Trophoblast cell (in vitro differentiated cells and primary cell): ENCODE measurements around the gene VCX.

Experiments
- DNase-seq, 2 donors: peaks; one replicate each; pipeline ENCODE4 v3.0.0-alpha.2; 2016
- H2AFZ ChIP-seq: 2 replicates; pipeline ENCODE4 v1.6.1; 2013; ENCODE audit warnings: low read length, moderate library complexity, mild to moderate bottlenecking; ENCODE audit not compliant: insufficient read depth, poor library complexity
- H2AK5ac ChIP-seq: 2 replicates; pipeline ENCODE4 v1.6.1; 2013; ENCODE audit warnings: mild to moderate bottlenecking, low read length
- H2BK120ac ChIP-seq: 2 replicates; pipeline ENCODE4 v1.6.1; 2013; ENCODE audit warnings: low read length, mild to moderate bottlenecking, moderate library complexity; ENCODE audit not compliant: insufficient read depth, poor library complexity
- H2BK12ac ChIP-seq: 2 replicates; pipeline ENCODE4 v1.6.1; 2013; ENCODE audit warnings: mild to moderate bottlenecking, low read length, moderate library complexity
- H2BK5ac ChIP-seq: 2 replicates; pipeline ENCODE4 v1.6.1; 2013; ENCODE audit warnings: low read length, low read depth, moderate library complexity, mild to moderate bottlenecking; ENCODE audit not compliant: poor library complexity
- H3K14ac ChIP-seq: 2 replicates; pipeline ENCODE4 v1.6.1; 2013; ENCODE audit warnings: mild to moderate bottlenecking, low read length
- H3K18ac ChIP-seq: 2 replicates; pipeline ENCODE4 v1.6.1; 2013; ENCODE audit warnings: mild to moderate bottlenecking, low read length
- H3K23ac ChIP-seq: 2 replicates; pipeline ENCODE4 v1.6.1; 2013; ENCODE audit warnings: low read length
- H3K27ac ChIP-seq: 2 replicates; pipeline ENCODE4 v1.5.1; 2013; ENCODE audit warnings: low read depth, mild to moderate bottlenecking, inconsistent platforms, low read length, moderate library complexity
- H3K27me3 ChIP-seq: 2 replicates; pipeline ENCODE4 v1.6.1; 2013; ENCODE audit warnings: inconsistent platforms, mild to moderate bottlenecking, low read length, moderate library complexity; ENCODE audit not compliant: insufficient read depth
- H3K36me3 ChIP-seq, 2 experiments: 1 replicate in 1 of 2; 2 replicates in 1 of 2; pipeline ENCODE4 v1.6.1; 2013; ENCODE audit warnings: low read length in 2 of 2, mild to moderate bottlenecking in 2 of 2, moderate library complexity in 1 of 2; ENCODE audit not compliant: insufficient read depth in 2 of 2, control insufficient read depth in 1 of 2
- H3K4ac ChIP-seq: 2 replicates; pipeline ENCODE4 v1.6.1; 2013; ENCODE audit warnings: low read depth, mild to moderate bottlenecking, low read length, moderate library complexity
- H3K4me1 ChIP-seq, 2 experiments: 1 replicate in 1 of 2; 2 replicates in 1 of 2; pipeline ENCODE4 v1.6.1; 2013; ENCODE audit warnings: low read length in 2 of 2, mild to moderate bottlenecking in 2 of 2, moderate library complexity in 1 of 2; ENCODE audit not compliant: insufficient read depth in 2 of 2, control insufficient read depth in 1 of 2
- H3K4me2 ChIP-seq: 2 replicates; pipeline ENCODE4 v1.6.1; 2013; ENCODE audit warnings: inconsistent platforms, mild to moderate bottlenecking, low read length, moderate library complexity
- H3K4me3 ChIP-seq: 2 replicates; pipeline ENCODE4 v1.5.1; 2013; ENCODE audit warnings: mild to moderate bottlenecking, low read depth, low read length, inconsistent platforms
- H3K79me1 ChIP-seq: one replicate; pipeline ENCODE4 v1.6.1; 2013; ENCODE audit warnings: low read length
- H3K79me2 ChIP-seq: 2 replicates; pipeline ENCODE4 v1.6.1; 2013; ENCODE audit warnings: low read length, mild to moderate bottlenecking; ENCODE audit not compliant: control insufficient read depth, insufficient read depth, poor library complexity
- H3K9ac ChIP-seq: 2 replicates; pipeline ENCODE4 v1.6.1; 2013; ENCODE audit warnings: mild to moderate bottlenecking, low read length
- H3K9me3 ChIP-seq: 2 replicates; pipeline ENCODE4 v1.6.1; 2013; ENCODE audit warnings: low read depth, mild to moderate bottlenecking, control low read depth, inconsistent platforms, low read length; ENCODE audit not compliant: insufficient read depth
- H4K12ac ChIP-seq: 2 replicates; pipeline ENCODE4 v1.6.1; 2013; ENCODE audit warnings: low read depth, mild to moderate bottlenecking, low read length, moderate library complexity
- H4K8ac ChIP-seq: 2 replicates; pipeline ENCODE4 v1.6.1; 2013; ENCODE audit warnings: low read depth, mild to moderate bottlenecking, low read length, moderate library complexity
- H4K91ac ChIP-seq: one replicate; pipeline ENCODE4 v1.6.1; 2013; ENCODE audit warnings: low read depth, mild to moderate bottlenecking, low read length, moderate library complexity
- WGBS: extraction: QIAGEN DNeasy Blood & Tissue Kit; methylation state at CpG from one replicate; pipeline ENCODE4 v1.1.7; 2013; ENCODE audit warnings: missing lambda C conversion rate; ENCODE audit not compliant: insufficient read length, insufficient coverage; ENCODE audit errors: extremely low coverage; 5-methylcytosine and 5-hydroxymethylcytosine counted together

The VCX gene

GRCh38 chrX:7876957-7877356 is 34.0 kb downstream of the VCX start:
- no peak overlapping the region for H2BK120ac ChIP-seq
- WGBS = no CpG with 5 or more reads among the region's 2 CpGs
- H2BK5ac ChIP-seq = no peak overlapping the region
- H3K9ac ChIP-seq = no peak overlapping the region
- H3K18ac ChIP-seq = no peak overlapping the region
- no peak overlapping the region for H3K4me2 ChIP-seq
- H3K14ac ChIP-seq = no peak overlapping the region
- H3K27ac ChIP-seq = no peak overlapping the region
- H3K79me2 ChIP-seq = no peaks in the 10 kb centered on the region
- no peak overlapping the region for H3K4me3 ChIP-seq
- no peak overlapping the region for H2AFZ ChIP-seq
- H4K12ac ChIP-seq = no peak overlapping the region
- no peaks in the 10 kb centered on the region for H3K36me3 ChIP-seq
- H3K23ac ChIP-seq = no peak overlapping the region
- no peaks in the 10 kb centered on the region for H3K4me1 ChIP-seq
- no peaks in the 10 kb centered on the region for H3K27me3 ChIP-seq
- no peak overlapping the region for H3K4ac ChIP-seq
- DNase-seq = peak; percentile 57 to 59
- H2AK5ac ChIP-seq = no peak overlapping the region
- no peak overlapping the region for H4K8ac ChIP-seq
- H2BK12ac ChIP-seq = no peak overlapping the region
- no peak overlapping the region for H4K91ac ChIP-seq
- H3K79me1 ChIP-seq = no peaks in the 10 kb centered on the region
- no peaks in the 10 kb centered on the region for H3K9me3 ChIP-seq

- Histone ChIP-seq H2AK5ac (no peak overlapping the region), H3K9ac (no peak overlapping the region), H3K27ac (no peak overlapping the region), H3K79me2 (no peaks in the 10 kb centered on the region), H3K4me2 (no peak overlapping the region), H3K36me3 (no peaks in the 10 kb centered on the region), H2BK5ac (no peak overlapping the region), H3K18ac (no peak overlapping the region), H3K27me3 (no peaks in the 10 kb centered on the region), H2BK120ac (no peak overlapping the region), H4K91ac (no peak overlapping the region), H3K9me3 (no peaks in the 10 kb centered on the region), H2BK12ac (no peak overlapping the region), H4K12ac (no peak overlapping the region), H3K4me1 (no peaks in the 10 kb centered on the region), H2AFZ (no peak overlapping the region), H3K4ac (no peak overlapping the region), H3K23ac (no peak overlapping the region), H3K4me3 (no peak overlapping the region), H4K8ac (no peak overlapping the region), H3K79me1 (no peaks in the 10 kb centered on the region), H3K14ac (no peak overlapping the region)
- peak; percentile 4 to 54 for DNase-seq
- no CpG with 5 or more reads among the region's 2 CpGs for WGBS
These were observed 46.2 kb downstream of the VCX start for GRCh38 chrX:7889135-7889534.

DNA sequence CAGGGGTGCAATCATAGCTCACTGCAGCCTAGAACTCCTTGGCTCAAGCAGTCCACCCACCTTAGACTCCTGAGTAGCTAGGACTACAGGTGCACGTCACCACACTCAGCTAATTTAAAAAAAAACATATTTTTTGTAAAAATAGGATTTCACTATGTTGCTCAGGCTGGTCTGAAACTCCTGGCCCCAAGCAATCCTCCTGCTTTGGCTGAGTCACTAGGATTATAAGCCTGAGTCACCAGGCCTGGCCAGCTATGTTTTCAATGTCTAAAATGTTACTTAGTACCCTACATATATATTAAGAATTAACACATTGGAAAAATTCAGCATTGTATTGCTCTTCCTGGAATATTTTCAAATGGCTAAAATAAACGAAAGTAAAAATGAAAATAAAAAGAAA is 46.7 kb downstream of the VCX start:
- no peaks in the 10 kb centered on the region for H3K27me3 ChIP-seq
- H3K9ac ChIP-seq = no peak overlapping the region
- no peaks in the 10 kb centered on the region for H3K36me3 ChIP-seq
- no peak overlapping the region for H3K18ac ChIP-seq
- no peaks in the 10 kb centered on the region for H3K79me1 ChIP-seq
- no peak overlapping the region for H3K4me3 ChIP-seq
- no peaks in the 10 kb centered on the region for H3K79me2 ChIP-seq
- no CpG with 5 or more reads among the region's 2 CpGs for WGBS
- no peak overlapping the region for H4K91ac ChIP-seq
- peak; percentile 37 to 57 for DNase-seq
- H3K4me1 ChIP-seq = no peaks in the 10 kb centered on the region
- no peak overlapping the region for H2AK5ac ChIP-seq
- no peak overlapping the region for H3K4me2 ChIP-seq
- no peak overlapping the region for H3K23ac ChIP-seq
- no peaks in the 10 kb centered on the region for H3K9me3 ChIP-seq
- H3K14ac ChIP-seq = no peak overlapping the region
- no peak overlapping the region for H4K8ac ChIP-seq
- H2BK5ac ChIP-seq = no peak overlapping the region
- no peak overlapping the region for H2BK12ac ChIP-seq
- H2BK120ac ChIP-seq = no peak overlapping the region
- H3K4ac ChIP-seq = no peak overlapping the region
- H2AFZ ChIP-seq = no peak overlapping the region
- no peak overlapping the region for H4K12ac ChIP-seq
- no peak overlapping the region for H3K27ac ChIP-seq

- Histone ChIP-seq H3K4ac (no peak overlapping the region), H3K23ac (no peak overlapping the region), H3K79me2 (no peaks in the 10 kb centered on the region), H2BK120ac (no peak overlapping the region), H3K4me3 (no peak overlapping the region), H3K4me2 (no peak overlapping the region), H4K12ac (no peak overlapping the region), H2BK12ac (no peak overlapping the region), H3K79me1 (no peaks in the 10 kb centered on the region), H4K91ac (no peak overlapping the region), H3K9ac (no peak overlapping the region), H3K36me3 (no peaks in the 10 kb centered on the region), H3K4me1 (no peaks in the 10 kb centered on the region), H3K14ac (no peak overlapping the region), H2AK5ac (no peak overlapping the region), H2BK5ac (no peak overlapping the region), H2AFZ (no peak overlapping the region), H3K9me3 (no peaks in the 10 kb centered on the region), H4K8ac (no peak overlapping the region), H3K18ac (no peak overlapping the region), H3K27me3 (no peaks in the 10 kb centered on the region), H3K27ac (no peak overlapping the region)
- no peak for DNase-seq
- WGBS = no CpG with 5 or more reads among the region's 9 CpGs
These were observed 49.0 kb downstream of the VCX start for GRCh38 chrX:7891928-7892327.
